Dermis microvascular lymphatic vessel endothelial cell (primary cell): ENCODE data around the gene RBMS1. TPM values are rescaled to one million over a fixed set of nuclear protein-coding genes. Genes with fewer than 3 reads are reported as not detected.
"Not testable (repeated sequence)": the region's sequence is repeated elsewhere in the genome, so short reads cannot be mapped to it uniquely, and the experiment has no call there.

Source experiments
- DNase-seq, 2 donors: peaks; one replicate each; pipeline versions ENCODE4 v3.0.0 to v3.0.0-alpha.2; 2010; ENCODE audit warnings: low read depth in 2 of 2
- total RNA-seq: library from RNA; depleted of rRNA; stranded (reverse); fragments of >200 nt; gene quantifications from 2 replicates; pipeline ENCODE4 v1.2.1, GENCODE V29; 2014

RBMS1 gene
- total RNA-seq, 1 donor from 2014 or later: 55.1 TPM

- DNase-seq: no peak
Measured at GRCh38 chr2:160469621-160470204, 23.9 kb downstream of the RBMS1 start.

DNA sequence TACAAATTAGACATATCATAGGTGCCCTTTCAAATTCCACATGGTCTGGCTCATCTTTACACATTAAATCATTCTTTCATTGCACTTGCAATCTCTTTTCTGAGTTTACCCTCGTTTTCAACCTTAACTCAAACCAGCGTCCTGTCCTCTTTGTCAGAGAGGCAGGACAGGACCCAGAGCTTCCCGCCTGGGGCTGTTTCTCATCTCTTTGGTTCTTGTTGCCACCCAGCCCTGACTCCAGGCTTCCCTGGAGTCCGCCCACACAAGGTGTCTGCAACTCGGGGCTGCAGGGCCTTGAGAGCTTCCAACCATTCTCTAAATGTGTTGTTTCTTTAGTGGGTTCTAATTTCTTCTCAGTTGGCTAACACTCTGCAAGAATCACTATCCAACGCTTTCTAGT lies 24.4 kb downstream of the RBMS1 start:
- DNase-seq: no peak

DNA sequence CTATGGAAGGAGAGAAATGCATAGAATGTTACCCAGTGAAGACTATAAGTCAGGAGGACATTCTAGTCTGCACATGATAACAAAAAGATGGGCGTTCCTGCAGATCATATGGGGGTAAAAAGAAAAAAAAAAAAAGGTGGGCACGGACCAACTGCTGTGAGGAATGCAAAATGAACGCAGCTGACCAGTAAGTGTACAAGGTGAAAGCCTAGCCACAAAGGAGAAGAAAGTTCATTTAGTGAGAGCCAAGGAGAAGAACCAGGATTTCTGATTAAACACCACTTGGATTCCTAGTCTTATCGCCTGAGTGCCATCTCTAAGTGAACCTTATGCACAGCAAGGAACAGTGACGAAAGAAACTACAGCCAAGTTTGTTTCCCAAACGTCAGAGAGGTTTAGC lies 26.5 kb downstream of the RBMS1 start:
- no peak for DNase-seq

GRCh38 chr2:160465406-160465805 lies 28.2 kb downstream of the RBMS1 start:
- DNase-seq: no peak

DNA sequence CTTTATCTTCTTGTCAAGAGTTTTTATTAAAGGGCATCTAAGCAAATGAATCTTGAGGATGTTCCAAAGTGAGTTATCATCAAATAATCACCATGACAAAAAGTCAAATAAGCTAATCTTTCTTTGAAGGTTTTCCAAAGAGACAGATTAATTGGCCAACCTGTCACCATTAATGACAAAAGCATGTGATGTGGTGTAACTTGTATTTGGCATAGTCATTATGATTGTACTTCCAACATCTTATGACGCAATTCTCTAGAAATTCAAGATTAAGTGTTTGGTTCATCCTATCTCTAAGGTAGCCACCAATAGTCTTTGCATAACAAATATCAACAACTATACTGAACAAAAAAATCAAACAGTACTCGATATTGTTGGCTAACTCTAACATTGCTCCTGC lies 28.6 kb downstream of the RBMS1 start:
- DNase-seq: no peak

DNA sequence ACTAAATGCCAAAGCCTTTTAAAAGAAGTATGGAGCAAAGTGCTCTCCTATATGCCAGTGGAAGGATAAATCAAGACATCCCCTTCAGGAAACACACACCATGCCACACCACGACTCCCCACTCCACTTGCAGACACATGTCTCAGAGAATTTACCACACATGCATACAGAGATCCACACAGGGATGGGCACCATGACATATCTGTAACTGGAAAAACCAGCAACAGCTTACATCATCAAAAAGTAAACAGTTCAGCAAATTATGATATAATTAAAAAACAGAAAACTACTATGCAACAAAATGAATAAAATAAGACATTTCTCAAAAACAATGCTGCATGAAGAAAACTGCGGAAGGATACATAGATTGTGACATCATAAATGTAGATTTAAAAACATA lies 29.6 kb downstream of the RBMS1 start:
- DNase-seq: no peak

- no peak for DNase-seq
Measured at GRCh38 chr2:160463245-160463644, 30.4 kb downstream of the RBMS1 start.

- no peak for DNase-seq
Measured at GRCh38 chr2:160460333-160460731, 33.3 kb downstream of the RBMS1 start.

DNA sequence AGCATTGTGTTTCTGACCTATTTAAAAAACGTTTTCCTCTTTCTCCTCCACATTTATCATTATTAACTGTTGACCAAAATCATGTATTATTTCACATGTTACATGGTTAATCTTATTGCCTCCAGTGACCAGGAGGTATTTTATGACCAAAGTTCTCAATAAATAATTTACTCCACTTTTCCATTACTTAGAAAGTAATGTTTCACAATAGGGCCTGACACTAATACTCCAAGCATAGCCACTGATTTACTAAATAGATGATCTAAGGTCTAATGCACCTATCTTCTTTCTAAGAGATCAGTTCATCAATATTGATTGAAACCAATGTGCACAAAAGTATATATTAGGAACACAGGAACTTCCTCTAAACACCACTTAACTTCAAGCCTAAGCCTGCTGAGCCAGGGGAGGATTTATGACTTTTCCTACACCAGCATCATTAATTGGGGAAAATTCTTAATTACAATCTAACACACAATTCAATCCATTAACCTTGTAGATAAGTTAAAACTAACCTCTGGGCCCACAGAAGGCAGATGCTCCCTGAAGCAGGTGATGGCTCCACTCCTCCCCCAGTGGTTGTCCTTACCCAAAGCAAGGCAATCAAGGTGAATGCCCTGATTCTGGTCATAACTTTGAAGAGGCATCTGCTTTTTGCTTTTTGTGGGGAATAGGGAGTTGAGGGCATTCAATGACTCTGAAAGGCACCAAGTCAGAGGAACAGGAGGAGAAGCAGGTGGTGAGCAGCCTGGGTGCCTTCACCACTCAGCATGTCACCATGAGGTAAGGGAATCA lies 33.9 kb downstream of the RBMS1 start:
- no peak for DNase-seq

DNA sequence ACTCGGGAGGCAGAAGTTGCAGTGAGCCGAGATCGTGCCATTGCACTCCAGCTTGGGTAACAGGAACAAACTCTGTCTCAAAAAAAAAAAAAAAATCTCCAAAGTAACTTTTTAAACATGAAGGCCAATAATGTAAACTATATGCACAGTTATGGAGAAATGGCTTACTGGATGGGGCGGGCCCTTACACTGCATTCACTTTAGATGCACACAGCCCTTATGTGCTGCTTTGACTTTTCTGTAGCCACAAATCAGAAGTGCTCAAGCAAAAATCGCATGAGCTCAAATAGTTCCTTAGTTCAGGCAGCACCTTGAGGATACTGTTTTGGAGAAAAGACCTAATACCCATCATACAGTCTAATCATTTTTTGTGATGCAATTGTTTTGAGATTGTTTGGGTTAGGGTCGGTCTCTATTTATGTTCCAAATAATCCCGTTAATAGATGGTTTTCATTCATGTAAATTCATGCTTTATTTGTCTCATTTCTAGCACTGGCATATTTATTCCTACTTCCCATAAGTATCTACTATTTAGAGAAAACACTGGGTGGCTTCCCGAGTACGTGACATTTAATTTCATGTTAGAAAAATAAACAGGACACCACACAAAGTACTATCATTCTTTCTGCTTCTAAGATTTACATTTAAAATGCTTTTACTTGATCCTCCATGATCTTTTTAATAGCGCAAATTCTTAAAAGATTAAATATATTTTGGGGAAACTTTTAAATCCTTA lies 34.7 kb downstream of the RBMS1 start:
- no peak for DNase-seq

- DNase-seq: no peak
Measured at GRCh38 chr2:160457588-160457987, 36.0 kb downstream of the RBMS1 start.

GRCh38 chr2:160454070-160454797 lies 39.4 kb downstream of the RBMS1 start:
- peak in 1 of 2 donors; percentile 9 for DNase-seq

DNA sequence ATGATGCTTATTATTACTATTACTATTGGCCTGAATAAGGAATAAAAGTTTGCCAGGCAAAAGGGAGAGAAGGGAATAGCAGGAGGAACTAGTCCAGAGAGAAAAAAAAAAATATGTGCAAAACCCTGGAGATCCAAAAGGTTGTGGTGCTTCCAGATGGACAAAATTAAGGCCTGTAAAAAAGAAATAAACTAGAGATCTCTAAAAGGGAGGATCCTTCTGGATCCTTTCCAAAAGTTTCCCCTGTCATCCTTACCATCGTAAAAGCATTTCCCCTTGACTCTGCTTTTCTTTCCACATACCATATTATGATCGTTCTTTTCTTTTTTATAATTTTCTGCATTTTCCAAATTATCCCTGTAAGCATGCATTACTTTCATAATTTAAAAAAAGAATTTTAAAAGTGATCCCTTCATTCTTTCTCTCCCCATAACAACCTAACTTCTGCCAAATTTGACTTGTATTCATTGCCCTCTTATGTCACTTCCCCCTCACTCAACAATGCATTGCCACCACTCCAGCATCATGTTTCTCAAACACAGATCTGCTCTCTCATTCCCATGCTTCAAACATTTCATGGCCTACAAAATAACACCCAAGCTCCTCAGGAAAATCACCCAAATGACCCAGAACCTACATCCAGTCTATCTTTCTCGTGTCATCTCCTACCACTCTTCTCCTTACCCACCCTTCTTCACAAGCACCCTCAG lies 40.3 kb downstream of the RBMS1 start:
- peak; percentile 21 to 46 for DNase-seq

DNA sequence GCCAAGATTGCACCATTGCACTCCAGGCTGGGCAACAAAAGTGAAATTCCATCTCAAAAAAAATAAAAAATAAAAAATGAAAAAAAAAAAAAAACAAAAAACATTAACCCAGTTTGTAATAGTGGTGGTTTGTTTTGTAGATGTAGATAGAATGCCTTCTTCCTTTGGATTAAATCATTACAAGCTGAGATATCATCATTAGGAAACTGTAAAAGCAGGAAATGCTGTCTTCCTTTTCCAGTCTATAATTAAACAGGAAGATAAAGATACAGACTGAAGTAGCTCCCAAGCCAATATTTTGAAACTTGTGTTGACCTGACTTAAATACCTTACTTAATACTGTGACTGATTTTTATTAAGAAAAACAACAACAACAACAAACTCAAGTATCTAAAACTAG lies 43.1 kb downstream of the RBMS1 start:
- no peak for DNase-seq

DNA sequence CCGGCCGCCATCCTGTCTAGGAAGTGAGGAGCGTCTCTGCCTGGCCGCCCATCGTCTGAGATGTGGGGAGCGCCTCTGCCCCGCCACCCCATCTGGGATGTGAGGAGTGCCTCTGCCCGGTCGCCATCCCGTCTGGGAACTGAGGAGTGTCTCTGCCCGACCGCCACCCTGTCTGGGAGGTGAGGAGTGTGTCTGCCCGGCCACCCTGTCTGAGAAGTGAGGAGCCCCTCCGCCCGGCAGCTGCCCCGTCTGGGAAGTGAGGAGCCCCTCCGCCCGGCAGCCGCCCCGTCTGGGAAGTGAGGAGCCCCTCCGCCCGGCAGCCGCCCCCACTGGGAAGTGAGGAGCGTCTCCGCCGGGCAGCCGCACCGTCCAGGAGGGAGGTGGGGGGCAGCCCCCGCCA lies 44.8 kb downstream of the RBMS1 start:
- DNase-seq: not testable (repeated sequence)

GRCh38 chr2:160445673-160446072 lies 47.9 kb downstream of the RBMS1 start:
- no peak for DNase-seq

- no peak for DNase-seq
Measured at GRCh38 chr2:160442603-160443002, 51.0 kb downstream of the RBMS1 start.

- DNase-seq: peak in 1 of 2 donors; percentile 35
Measured at GRCh38 chr2:160440888-160441287, 52.7 kb downstream of the RBMS1 start.

GRCh38 chr2:160439038-160439437 lies 54.6 kb downstream of the RBMS1 start:
- DNase-seq: not testable (repeated sequence)

DNA sequence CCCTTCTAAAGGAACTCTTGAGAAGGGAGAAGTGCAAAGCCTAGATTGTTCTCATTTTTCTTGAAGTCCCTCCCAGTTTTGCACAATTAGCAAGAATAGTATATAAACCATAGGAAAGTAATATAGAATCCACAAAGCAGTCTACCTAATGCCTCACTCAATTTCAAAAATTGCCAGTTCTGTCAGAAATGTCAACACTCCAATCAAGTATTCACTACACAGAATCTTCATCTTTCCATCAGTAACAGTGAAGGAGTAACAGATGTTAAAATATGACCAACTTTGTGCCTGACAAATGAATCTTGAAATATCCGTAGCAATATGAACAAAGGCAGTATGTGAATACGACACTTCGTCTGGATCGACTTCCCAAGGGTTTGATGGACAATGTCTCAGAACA lies 56.3 kb downstream of the RBMS1 start:
- DNase-seq: no peak

DNA sequence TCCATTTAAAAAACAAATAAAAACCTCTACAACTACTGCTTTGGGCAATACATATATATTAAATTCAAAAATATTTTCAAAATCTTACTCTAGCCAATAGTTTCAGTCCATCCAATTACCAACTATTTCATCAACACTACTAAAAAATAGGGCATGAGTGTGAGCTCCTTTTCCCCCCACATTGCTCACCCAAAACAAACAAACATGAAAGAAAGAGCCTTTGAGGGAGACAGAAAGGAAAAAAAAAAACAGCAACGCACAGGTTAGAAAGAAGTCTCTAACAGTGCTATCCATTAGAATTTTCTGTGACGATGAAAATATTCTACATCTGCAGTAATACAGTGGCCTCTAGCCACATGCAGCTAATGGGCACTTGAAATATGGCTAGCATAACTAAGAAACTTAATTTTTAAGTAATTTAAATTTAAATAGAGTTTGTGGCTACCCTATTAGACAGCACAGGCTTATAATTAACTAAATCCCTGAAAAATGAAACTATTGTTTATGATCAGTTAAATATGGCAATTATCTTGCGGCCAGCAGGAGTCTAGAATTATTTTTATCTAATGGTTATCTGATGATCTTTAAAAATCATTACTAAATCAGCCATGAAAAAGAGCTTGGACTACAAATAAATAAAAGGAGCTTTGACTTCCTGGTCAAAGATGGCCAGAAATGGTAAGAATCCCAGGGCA lies 59.2 kb downstream of the RBMS1 start:
- DNase-seq: no peak
